Trophoblast cell (in vitro differentiated cells and primary cell): ENCODE results near the gene MYO18A.

Experiments used
- DNase-seq, 2 donors: peaks; one replicate each; pipeline ENCODE4 v3.0.0-alpha.2; 2016
- H2AFZ ChIP-seq: 2 replicates; pipeline ENCODE4 v1.6.1; 2013; ENCODE audit warnings: low read length, moderate library complexity, mild to moderate bottlenecking; ENCODE audit not compliant: insufficient read depth, poor library complexity
- H2AK5ac ChIP-seq: 2 replicates; pipeline ENCODE4 v1.6.1; 2013; ENCODE audit warnings: mild to moderate bottlenecking, low read length
- H2BK120ac ChIP-seq: 2 replicates; pipeline ENCODE4 v1.6.1; 2013; ENCODE audit warnings: low read length, mild to moderate bottlenecking, moderate library complexity; ENCODE audit not compliant: insufficient read depth, poor library complexity
- H2BK12ac ChIP-seq: 2 replicates; pipeline ENCODE4 v1.6.1; 2013; ENCODE audit warnings: mild to moderate bottlenecking, low read length, moderate library complexity
- H2BK5ac ChIP-seq: 2 replicates; pipeline ENCODE4 v1.6.1; 2013; ENCODE audit warnings: low read length, low read depth, moderate library complexity, mild to moderate bottlenecking; ENCODE audit not compliant: poor library complexity
- H3K14ac ChIP-seq: 2 replicates; pipeline ENCODE4 v1.6.1; 2013; ENCODE audit warnings: mild to moderate bottlenecking, low read length
- H3K18ac ChIP-seq: 2 replicates; pipeline ENCODE4 v1.6.1; 2013; ENCODE audit warnings: mild to moderate bottlenecking, low read length
- H3K23ac ChIP-seq: 2 replicates; pipeline ENCODE4 v1.6.1; 2013; ENCODE audit warnings: low read length
- H3K27ac ChIP-seq: 2 replicates; pipeline ENCODE4 v1.5.1; 2013; ENCODE audit warnings: low read depth, mild to moderate bottlenecking, inconsistent platforms, low read length, moderate library complexity
- H3K27me3 ChIP-seq: 2 replicates; pipeline ENCODE4 v1.6.1; 2013; ENCODE audit warnings: inconsistent platforms, mild to moderate bottlenecking, low read length, moderate library complexity; ENCODE audit not compliant: insufficient read depth
- H3K36me3 ChIP-seq, 2 experiments: 1 replicate in 1 of 2; 2 replicates in 1 of 2; pipeline ENCODE4 v1.6.1; 2013; ENCODE audit warnings: low read length in 2 of 2, mild to moderate bottlenecking in 2 of 2, moderate library complexity in 1 of 2; ENCODE audit not compliant: insufficient read depth in 2 of 2, control insufficient read depth in 1 of 2
- H3K4ac ChIP-seq: 2 replicates; pipeline ENCODE4 v1.6.1; 2013; ENCODE audit warnings: low read depth, mild to moderate bottlenecking, low read length, moderate library complexity
- H3K4me1 ChIP-seq, 2 experiments: 1 replicate in 1 of 2; 2 replicates in 1 of 2; pipeline ENCODE4 v1.6.1; 2013; ENCODE audit warnings: low read length in 2 of 2, mild to moderate bottlenecking in 2 of 2, moderate library complexity in 1 of 2; ENCODE audit not compliant: insufficient read depth in 2 of 2, control insufficient read depth in 1 of 2
- H3K4me2 ChIP-seq: 2 replicates; pipeline ENCODE4 v1.6.1; 2013; ENCODE audit warnings: inconsistent platforms, mild to moderate bottlenecking, low read length, moderate library complexity
- H3K4me3 ChIP-seq: 2 replicates; pipeline ENCODE4 v1.5.1; 2013; ENCODE audit warnings: mild to moderate bottlenecking, low read depth, low read length, inconsistent platforms
- H3K79me1 ChIP-seq: one replicate; pipeline ENCODE4 v1.6.1; 2013; ENCODE audit warnings: low read length
- H3K79me2 ChIP-seq: 2 replicates; pipeline ENCODE4 v1.6.1; 2013; ENCODE audit warnings: low read length, mild to moderate bottlenecking; ENCODE audit not compliant: control insufficient read depth, insufficient read depth, poor library complexity
- H3K9ac ChIP-seq: 2 replicates; pipeline ENCODE4 v1.6.1; 2013; ENCODE audit warnings: mild to moderate bottlenecking, low read length
- H3K9me3 ChIP-seq: 2 replicates; pipeline ENCODE4 v1.6.1; 2013; ENCODE audit warnings: low read depth, mild to moderate bottlenecking, control low read depth, inconsistent platforms, low read length; ENCODE audit not compliant: insufficient read depth
- H4K12ac ChIP-seq: 2 replicates; pipeline ENCODE4 v1.6.1; 2013; ENCODE audit warnings: low read depth, mild to moderate bottlenecking, low read length, moderate library complexity
- H4K8ac ChIP-seq: 2 replicates; pipeline ENCODE4 v1.6.1; 2013; ENCODE audit warnings: low read depth, mild to moderate bottlenecking, low read length, moderate library complexity
- H4K91ac ChIP-seq: one replicate; pipeline ENCODE4 v1.6.1; 2013; ENCODE audit warnings: low read depth, mild to moderate bottlenecking, low read length, moderate library complexity
- WGBS: extraction: QIAGEN DNeasy Blood & Tissue Kit; methylation state at CpG from one replicate; pipeline ENCODE4 v1.1.7; 2013; ENCODE audit warnings: missing lambda C conversion rate; ENCODE audit not compliant: insufficient read length, insufficient coverage; ENCODE audit errors: extremely low coverage; 5-methylcytosine and 5-hydroxymethylcytosine counted together

MYO18A gene

GRCh38 chr17:29111816-29112499 is 68.2 kb downstream of the MYO18A start:
- Histone ChIP-seq H3K4me1 (peaks cover 7% of the 10 kb centered on the region in 2 experiments), H3K4me3 (no peak overlapping the region), H2AK5ac (no peak overlapping the region), H2BK120ac (no peak overlapping the region), H3K27me3 (no peaks in the 10 kb centered on the region), H3K14ac (no peak overlapping the region), H3K79me2 (no peaks in the 10 kb centered on the region), H4K12ac (no peak overlapping the region), H2AFZ (no peak overlapping the region), H3K79me1 (no peaks in the 10 kb centered on the region), H3K9me3 (no peaks in the 10 kb centered on the region), H3K23ac (no peak overlapping the region), H4K91ac (no peak overlapping the region), H2BK12ac (no peak overlapping the region), H3K4me2 (no peak overlapping the region), H3K36me3 (peaks cover 32 to 48% of the 10 kb centered on the region in 2 experiments), H4K8ac (no peak overlapping the region), H3K27ac (no peak overlapping the region), H3K18ac (no peak overlapping the region), H3K9ac (no peak overlapping the region), H2BK5ac (no peak overlapping the region), H3K4ac (no peak overlapping the region)
- WGBS, result no CpG with 5 or more reads among the region's 20 CpGs
- DNase-seq, result peak; percentile 47 to 83

- DNase-seq, result no peak
- H3K4me1 ChIP-seq, result peaks cover 7% of the 10 kb centered on the region in 2 experiments
- no peak overlapping the region for H4K12ac ChIP-seq
- no peak overlapping the region for H2AFZ ChIP-seq
- H3K23ac ChIP-seq, result no peak overlapping the region
- H3K18ac ChIP-seq, result no peak overlapping the region
- H3K14ac ChIP-seq, result no peak overlapping the region
- H3K9me3 ChIP-seq, result no peaks in the 10 kb centered on the region
- H3K4ac ChIP-seq, result no peak overlapping the region
- no peaks in the 10 kb centered on the region for H3K79me1 ChIP-seq
- H3K27me3 ChIP-seq, result no peaks in the 10 kb centered on the region
- H4K8ac ChIP-seq, result no peak overlapping the region
- no peaks in the 10 kb centered on the region for H3K79me2 ChIP-seq
- H3K9ac ChIP-seq, result no peak overlapping the region
- no CpG with 5 or more reads among the region's 16 CpGs for WGBS
- no peak overlapping the region for H3K27ac ChIP-seq
- no peak overlapping the region for H2BK5ac ChIP-seq
- H2BK12ac ChIP-seq, result no peak overlapping the region
- H2AK5ac ChIP-seq, result no peak overlapping the region
- no peak overlapping the region for H3K4me3 ChIP-seq
- H2BK120ac ChIP-seq, result no peak overlapping the region
- H4K91ac ChIP-seq, result no peak overlapping the region
- no peak overlapping the region for H3K4me2 ChIP-seq
- H3K36me3 ChIP-seq, result peaks cover 44 to 59% of the 10 kb centered on the region in 2 experiments
These were observed 69.8 kb downstream of the MYO18A start for GRCh38 chr17:29110372-29110757.

DNA sequence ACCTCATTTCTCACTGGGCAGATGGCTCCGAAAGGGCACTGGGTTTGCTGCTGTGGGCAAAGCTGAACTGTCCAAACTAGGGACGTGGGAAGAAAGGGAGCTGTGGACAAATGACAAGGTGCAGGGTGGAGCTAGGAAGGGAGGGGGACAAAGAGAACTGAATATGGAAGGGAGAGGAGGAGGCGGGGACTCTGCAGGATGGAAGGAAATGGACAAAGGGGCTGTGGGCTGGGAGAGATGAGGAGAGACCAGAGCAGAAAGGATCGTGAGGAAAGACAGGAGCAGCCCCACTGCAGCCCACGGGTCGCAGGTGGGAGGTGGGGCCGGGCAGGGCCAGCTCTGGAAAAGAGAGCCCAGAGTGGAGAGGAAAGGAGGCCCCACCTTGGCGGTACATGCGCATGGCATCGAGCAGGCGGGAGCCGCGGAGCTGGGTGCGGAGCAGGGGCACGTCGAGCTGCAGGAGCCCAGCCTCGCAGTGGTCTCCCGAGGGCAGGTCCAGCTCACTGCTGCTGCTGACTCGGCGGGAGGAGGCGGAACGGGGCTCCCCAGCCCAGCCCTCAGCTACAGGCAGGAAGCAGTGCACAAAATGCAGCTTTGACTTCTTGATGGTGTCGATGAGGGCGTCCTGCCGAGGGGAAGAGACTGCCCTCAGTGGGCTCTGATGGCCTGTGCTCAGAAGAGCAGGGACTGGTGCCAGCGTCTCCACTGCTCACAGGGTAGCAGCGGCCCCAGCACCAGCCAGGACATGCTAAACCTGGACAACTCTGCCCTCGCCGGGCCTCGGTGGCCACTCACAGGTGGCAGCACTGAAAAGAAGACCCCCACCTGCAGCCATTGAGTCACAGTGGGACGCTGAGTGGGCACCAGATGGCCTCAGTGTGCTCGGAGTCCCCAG is 70.5 kb downstream of the MYO18A start:
- Histone ChIP-seq H3K9ac (no peak overlapping the region), H2BK12ac (no peak overlapping the region), H3K4ac (no peak overlapping the region), H4K8ac (no peak overlapping the region), H3K14ac (no peak overlapping the region), H3K4me2 (no peak overlapping the region), H3K4me3 (no peak overlapping the region), H4K12ac (no peak overlapping the region), H3K4me1 (peaks cover 7% of the 10 kb centered on the region in 2 experiments), H2BK120ac (no peak overlapping the region), H3K79me1 (no peaks in the 10 kb centered on the region), H3K9me3 (no peaks in the 10 kb centered on the region), H3K79me2 (no peaks in the 10 kb centered on the region), H2AFZ (no peak overlapping the region), H2BK5ac (no peak overlapping the region), H3K23ac (no peak overlapping the region), H3K18ac (no peak overlapping the region), H4K91ac (no peak overlapping the region), H2AK5ac (no peak overlapping the region), H3K27ac (no peak overlapping the region), H3K36me3 (peaks cover 37 to 56% of the 10 kb centered on the region in 2 experiments), H3K27me3 (no peaks in the 10 kb centered on the region)
- WGBS, result no CpG with 5 or more reads among the region's 32 CpGs
- no peak for DNase-seq

DNA sequence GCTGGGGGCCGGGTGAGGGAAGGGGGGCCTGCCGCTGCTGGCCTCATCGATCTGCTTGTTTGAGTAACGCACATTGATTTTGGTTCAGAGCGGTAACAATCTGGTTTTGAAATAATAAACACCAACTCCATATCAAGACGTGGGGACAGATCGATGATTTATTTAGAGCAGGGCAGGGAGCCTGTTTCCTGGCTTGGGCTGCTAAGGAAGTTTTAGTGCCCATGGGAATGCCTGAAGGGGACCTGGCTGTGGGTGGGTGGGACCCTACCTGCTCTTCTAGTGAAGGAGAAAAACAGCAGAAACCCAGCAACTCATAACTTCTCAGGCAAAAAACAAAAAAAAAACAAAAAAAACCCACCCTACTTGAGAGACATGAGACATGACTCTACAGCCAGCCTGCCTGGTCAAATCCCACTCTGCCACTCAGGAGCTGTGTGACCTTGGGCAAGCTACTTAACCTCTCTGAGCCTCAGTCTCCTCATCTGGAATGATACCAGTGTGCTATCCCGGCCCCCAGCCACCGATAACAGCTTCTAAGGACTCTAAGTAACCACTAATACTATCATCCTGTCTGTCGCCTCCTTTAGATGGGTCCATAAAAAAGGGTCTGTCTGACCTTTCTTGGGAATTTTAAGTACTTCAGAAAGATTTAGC is 71.2 kb downstream of the MYO18A start:
- Histone ChIP-seq H3K79me2 (no peaks in the 10 kb centered on the region), H3K4me2 (no peak overlapping the region), H3K79me1 (no peaks in the 10 kb centered on the region), H4K91ac (no peak overlapping the region), H3K27ac (no peak overlapping the region), H3K4me1 (peaks cover 7% of the 10 kb centered on the region in 2 experiments), H2BK5ac (no peak overlapping the region), H3K14ac (no peak overlapping the region), H2BK12ac (no peak overlapping the region), H3K23ac (no peak overlapping the region), H3K9me3 (no peaks in the 10 kb centered on the region), H3K36me3 (peaks cover 35 to 57% of the 10 kb centered on the region in 2 experiments), H3K18ac (no peak overlapping the region), H2AK5ac (no peak overlapping the region), H3K9ac (no peak overlapping the region), H2AFZ (no peak overlapping the region), H3K27me3 (no peaks in the 10 kb centered on the region), H3K4me3 (no peak overlapping the region), H3K4ac (no peak overlapping the region), H2BK120ac (no peak overlapping the region), H4K12ac (no peak overlapping the region), H4K8ac (no peak overlapping the region)
- WGBS, result no CpG with 5 or more reads among the region's 10 CpGs
- DNase-seq, result no peak
